ENCODE data around the gene ETFRF1. TPM values are rescaled to one million over a fixed set of nuclear protein-coding genes. Genes with fewer than 3 reads are reported as not detected.

Gene ETFRF1
- total RNA-seq, 1 experiment from 2014 or later = 35.8 TPM

Other genes starting within 250 kb of the ETFRF1 start
- 0.81 and 4.1 TPM in 2 replicates for gene BCAT1, start 246.1 kb upstream of the ETFRF1 start, total RNA-seq (2014; rRNA removed; shearing (Covaris generic))
- gene DNAI7, start 77 bp upstream of the ETFRF1 start, total RNA-seq (2014; rRNA removed; shearing (Covaris generic)) = 0.20 and 0.37 TPM in 2 replicates
- gene KRAS, start 55.7 kb downstream of the ETFRF1 start, total RNA-seq (2014; rRNA removed; shearing (Covaris generic)) = 5.6 and 9.5 TPM in 2 replicates